Adrenal gland (tissue), 12 donors: ENCODE results near the gene C5orf15. TPM values are rescaled to one million over a fixed set of nuclear protein-coding genes. Genes with fewer than 3 reads are reported as not detected.

Source experiments
- DNase-seq, 7 donors: peaks; one replicate each; pipeline ENCODE4 v3.0.0-alpha.2; 2019 to 2020
- H3K27ac ChIP-seq, 5 donors: fragments of 200-600 bp; sonication (generic) in 4 of 5; 1 replicate in 3 of 5; 2 replicates in 2 of 5; pipeline versions ENCODE4 v1.5.1 to v1.8.0; 2016 to 2020; ENCODE audit warnings: mild to moderate bottlenecking in 1 of 5
- H3K27me3 ChIP-seq: fragments of 200-600 bp; 2 replicates; pipeline ENCODE4 v1.8.0; 2021
- H3K36me3 ChIP-seq, 2 donors: fragments of 200-600 bp; replicated peaks in 1 of 2; 1 replicate in 1 of 2; 2 replicates in 1 of 2; pipeline versions ENCODE4 v1.5.1 to v1.8.0; 2018 to 2022
- H3K4me1 ChIP-seq, 2 donors: fragments of 200-600 bp; replicated peaks in 1 of 2; 1 replicate in 1 of 2; 2 replicates in 1 of 2; pipeline versions ENCODE4 v1.5.1 to v1.8.0; 2018 to 2021
- H3K4me3 ChIP-seq, 4 donors: fragments of 200-600 bp; sonication (generic) in 3 of 4; one replicate each; pipeline ENCODE4 v1.5.1; 2016 to 2018
- H3K9me3 ChIP-seq, 3 donors: fragments of 200-600 bp; sonication (generic) in 1 of 3; replicated peaks in 1 of 3; 1 replicate in 2 of 3; 2 replicates in 1 of 3; pipeline versions ENCODE4 v1.5.1 to v1.8.0; 2016 to 2021
- CTCF ChIP-seq, 6 experiments: fragments of 450-650 bp in 4 of 6; fragments of 200-600 bp in 2 of 6; sonication (generic) in 1 of 6; IDR thresholded peaks; 1 replicate in 5 of 6; 2 replicates in 1 of 6; pipeline versions ENCODE4 v1.5.1 to v1.8.0; 2016 to 2021; ENCODE audit warnings: antibody characterized with exemption in 6 of 6, mild to moderate bottlenecking in 2 of 6, moderate library complexity in 1 of 6
- POLR2A ChIP-seq, 2 donors: fragments of 450-650 bp; IDR thresholded peaks; one replicate each; pipeline ENCODE4 v1.6.1; 2017; ENCODE audit warnings: antibody characterized with exemption in 2 of 2, mild to moderate bottlenecking in 2 of 2, moderate library complexity in 1 of 2
- WGBS, 4 donors: extraction: QIAGEN DNeasy Blood & Tissue Kit in 2 of 4; methylation state at CpG; one replicate each; pipeline versions ENCODE4 v1.1.5 to v1.1.7; 2013 to 2017; 5-methylcytosine and 5-hydroxymethylcytosine counted together
- intact Hi-C, 2 donors: fragments of 100-400 bp; cut with DNase I; formaldehyde crosslinking; loops; one replicate each; pipeline versions ENCODE4 v1.14.1 to v1.15.0; 2022 to 2023
- polyA plus RNA-seq, 3 donors: library from polyadenylated mRNA; stranded (reverse); fragments of 200-250 nt in 2 of 3; fragments of 350-450 nt in 1 of 3; fragmentation: Illumina TruSeq in 1 of 3; extraction: RNeasy Lipid Tissue Mini Kit (QIAGEN cat#74804) in 1 of 3; gene quantifications; one replicate each; pipeline ENCODE4 v1.2.3, GENCODE V29; 2013 to 2014
- total RNA-seq, 9 donors: library from RNA; depleted of rRNA in 4 of 9; stranded (reverse); fragments of >200 nt in 4 of 9; fragments of 120-200 nt in 1 of 9; fragmentation: NEBNext Ultra II Directional in 1 of 9; extraction: Animal tissue kit (Norgen Biotek cat#: 25700) in 1 of 9; gene quantifications; one replicate each; pipeline versions ENCODE4 v1.1.0 to v1.2.4, GENCODE V29; 2013 to 2023
- donor health status: healthy with polysubstance abuse.
- donor health status: Bipolar disorder and iron deficiency.
- donor health status: DM: yes; HTN: yes; CAD: no.
- donor health status: DM: no; HTN: no; CAD: no.
- donor health status: DM: no; HTN: no; CAD: no.
- donor health status: DM: yes; HTN: yes; CAD: no.

C5orf15 gene
- total and polyA plus RNA-seq, 12 donors = 16.7 to 90.1 (median 53.7) TPM

GRCh38 chr5:133996683-133997252 lies 28.3 kb upstream of the C5orf15 start:
- peaks cover 0 to 7% of the 10 kb centered on the region in 2 donors for H3K36me3 ChIP-seq
- no peaks in the 10 kb centered on the region for H3K27me3 ChIP-seq
- peak in 1 of 7 donors; percentile 10 for DNase-seq
- no peak for TF ChIP-seq POLR2A (IDR thresholded peaks at IDR 0.05)
- peak in 3 of 6 experiments; percentile 9 to 13 (median 11) for TF ChIP-seq CTCF (IDR thresholded peaks at IDR 0.05)
- peak overlapping the region in 2 of 5 donors; percentile 42 to 58 for H3K27ac ChIP-seq
- H3K9me3 ChIP-seq = no peaks in the 10 kb centered on the region
- H3K4me3 ChIP-seq = no peak overlapping the region
- whole genome bisulfite sequencing, 4 donors = 78 to 91% (median 84%) methylated on average over 2 to 3 of the region's 3 CpGs
- H3K4me1 ChIP-seq = peaks cover 19 to 77% of the 10 kb centered on the region in 2 donors
- intact Hi-C loops = no loop called here

DNA sequence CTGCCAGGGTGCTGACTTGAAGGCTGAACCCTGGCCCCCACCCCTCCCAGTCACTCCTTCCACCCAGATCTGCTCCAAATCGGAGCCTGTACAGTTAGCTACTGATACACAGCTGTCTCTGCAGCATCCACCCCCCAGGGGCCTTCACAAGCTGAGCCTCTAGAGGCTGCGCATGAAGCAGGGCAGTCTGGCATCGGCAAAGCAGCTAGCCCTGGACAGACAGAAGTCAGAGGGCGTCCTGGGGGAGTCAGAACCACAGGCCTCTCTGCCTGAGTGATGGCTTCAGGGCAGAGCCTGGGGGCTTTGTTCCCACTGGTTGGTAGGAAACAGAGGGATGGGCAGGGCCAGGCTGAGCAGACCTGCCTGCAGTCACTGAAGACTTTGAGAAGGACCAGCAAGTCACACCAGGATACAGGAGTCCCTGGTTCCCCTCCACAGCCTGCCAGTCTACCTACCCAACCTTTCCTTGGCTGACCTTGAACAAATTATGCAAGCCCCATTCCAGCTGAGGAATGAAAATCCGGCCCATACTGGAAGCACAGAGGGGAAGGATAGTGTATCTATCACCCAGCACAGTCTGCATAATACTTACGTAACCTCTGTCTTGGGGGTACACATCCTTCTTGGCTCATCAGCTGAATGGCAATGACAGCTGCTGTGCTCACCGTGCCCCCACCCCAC lies 27.6 kb upstream of the C5orf15 start:
- peak in 5 of 7 donors; percentile 40 to 59 (median 57) for DNase-seq
- peak overlapping the region in 2 of 5 donors; percentile 42 to 58 for H3K27ac ChIP-seq
- H3K9me3 ChIP-seq = no peaks in the 10 kb centered on the region
- intact Hi-C loops = no loop called here
- H3K36me3 ChIP-seq = peaks cover 0 to 8% of the 10 kb centered on the region in 2 donors
- H3K4me1 ChIP-seq = peaks cover 19 to 72% of the 10 kb centered on the region in 2 donors
- no peak for TF ChIP-seq CTCF (IDR thresholded peaks at IDR 0.05)
- TF ChIP-seq POLR2A (IDR thresholded peaks at IDR 0.05) = no peak
- WGBS, 4 donors = 40 to 61% (median 46%) methylated on average over 7 of the region's 7 CpGs
- no peaks in the 10 kb centered on the region for H3K27me3 ChIP-seq
- H3K4me3 ChIP-seq = no peak overlapping the region

DNA sequence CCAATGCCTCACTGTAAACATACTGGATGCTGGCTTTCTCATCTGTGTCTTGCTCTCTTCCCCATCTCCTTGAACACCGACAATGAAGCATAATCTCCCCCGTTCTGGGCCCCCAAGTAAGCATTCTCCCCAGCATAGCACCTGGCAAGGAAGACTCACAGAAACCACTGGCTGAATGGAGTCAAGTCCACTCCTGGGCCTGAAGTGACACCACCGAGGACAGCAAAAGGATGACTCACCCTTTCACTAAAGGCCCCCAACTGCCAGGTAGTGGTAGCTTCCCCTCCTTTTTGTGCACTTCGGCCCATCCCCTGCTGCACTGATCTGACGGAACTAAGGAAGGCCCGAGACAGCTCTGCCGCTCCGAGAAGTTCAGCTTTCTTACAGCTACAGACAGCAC lies 26.9 kb upstream of the C5orf15 start:
- H3K27ac ChIP-seq = peak overlapping the region in 3 of 5 donors; percentile 21 to 58 (median 42)
- 52 to 59% (median 58%) methylated on average over 8 of the region's 8 CpGs for WGBS, 4 donors
- intact Hi-C loops = no loop called here
- no peaks in the 10 kb centered on the region for H3K27me3 ChIP-seq
- no peak overlapping the region for H3K4me3 ChIP-seq
- H3K9me3 ChIP-seq = no peaks in the 10 kb centered on the region
- peaks cover 0 to 12% of the 10 kb centered on the region in 2 donors for H3K36me3 ChIP-seq
- TF ChIP-seq POLR2A (IDR thresholded peaks at IDR 0.05) = no peak
- no peak for TF ChIP-seq CTCF (IDR thresholded peaks at IDR 0.05)
- peak in 3 of 7 donors; percentile 32 to 43 (median 42) for DNase-seq
- H3K4me1 ChIP-seq = peaks cover 19 to 68% of the 10 kb centered on the region in 2 donors

DNA sequence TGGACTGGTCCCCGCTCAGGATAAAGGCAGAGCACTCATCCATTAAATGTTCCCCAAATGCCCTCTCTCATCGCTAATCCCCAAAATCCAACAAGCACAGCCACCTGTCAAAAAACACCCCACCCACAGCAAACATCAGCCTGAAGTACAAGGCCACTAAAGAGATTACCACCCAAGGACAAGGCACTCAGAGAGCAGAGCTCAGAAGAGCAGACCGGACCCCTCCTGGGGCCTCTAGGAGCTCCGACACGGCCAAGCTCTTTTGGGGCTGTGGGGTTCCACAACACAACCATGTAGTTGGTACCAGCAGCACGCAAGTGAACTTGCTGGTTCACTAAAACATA lies 26.5 kb upstream of the C5orf15 start:
- Histone ChIP-seq H3K36me3 (peaks cover 0 to 16% of the 10 kb centered on the region in 2 donors), H3K27me3 (no peaks in the 10 kb centered on the region), H3K9me3 (no peaks in the 10 kb centered on the region), H3K27ac (peak overlapping the region in 3 of 5 donors; percentile 21 to 58 (median 42)), H3K4me1 (peaks cover 19 to 64% of the 10 kb centered on the region in 2 donors), H3K4me3 (no peak overlapping the region)
- intact Hi-C loops = no loop called here
- DNase-seq = peak in 1 of 7 donors; percentile 14
- TF ChIP-seq POLR2A (IDR thresholded peaks at IDR 0.05) (no peak), CTCF (IDR thresholded peaks at IDR 0.05) (no peak)
- WGBS, 4 donors = 45 to 80% (median 57%) methylated on average over 3 to 6 of the region's 6 CpGs
